ENCODE data around the gene FKBP5. TPM values are rescaled to one million over a fixed set of nuclear protein-coding genes. Genes with fewer than 3 reads are reported as not detected.

FKBP5 gene
- total and polyA plus RNA-seq, 2 of the 4 experiments (the other 2 are of a cell fraction): 6.8 to 7.0 TPM

GRCh38 chr6:35737413-35738211 is 48.9 kb upstream of the FKBP5 start:
- Histone ChIP-seq H4K8ac (ENCODE audit: low read depth in 2 of 2, low read length in 2 of 2) (no peak overlapping the region), H3K36me3 (ENCODE audit: control insufficient read depth, insufficient read depth, low read length) (no peaks in the 10 kb centered on the region), H2AK9ac (replicated peaks; ENCODE audit: low read depth, low read length, poor library complexity) (no peak overlapping the region), H3K9ac (ENCODE audit: low read depth, low read length) (no peak overlapping the region), H3K4me3 (ENCODE audit: insufficient read depth, low read depth, low read length) (no peak overlapping the region), H3K27me3 (ENCODE audit: control insufficient read depth, insufficient read depth, low read length) (peaks cover 1% of the 10 kb centered on the region; the same call in 1 of the 2 replicates), H3K79me1 (ENCODE audit: low read depth in 1 of 2, low read length in 2 of 2) (no peaks in the 10 kb centered on the region), H4K20me1 (ENCODE audit: insufficient read depth, low read length) (no peaks in the 10 kb centered on the region), H2BK20ac (ENCODE audit: low read depth, low read length) (no peak overlapping the region), H3K27ac (ENCODE audit: insufficient read depth, low read length) (no peak overlapping the region), H3K9me1 (ENCODE audit: insufficient read depth, low read length) (peaks cover 2% of the 10 kb centered on the region; the same call in 1 of the 2 replicates), H3K23ac (ENCODE audit: low read depth, low read length) (no peak overlapping the region), H2BK120ac (ENCODE audit: low read depth, low read length) (no peak overlapping the region), H4K5ac (ENCODE audit: low read depth, low read length) (no peak overlapping the region), H2AK5ac (ENCODE audit: low read depth, low read length) (no peak overlapping the region; the same call in 1 of the 2 replicates), H3K18ac (ENCODE audit: low read depth, low read length) (no peak overlapping the region), H4K91ac (ENCODE audit: insufficient read depth, low read depth, low read length) (no peak overlapping the region), H3K4me2 (ENCODE audit: low read depth, low read length) (no peak overlapping the region), H2BK15ac (ENCODE audit: low read depth, low read length) (no peak overlapping the region), H3K9me3 (ENCODE audit: control insufficient read depth, insufficient read depth, low read length) (no peaks in the 10 kb centered on the region), H2AFZ (replicated peaks; ENCODE audit: low read length, poor library complexity) (peak overlapping the region; percentile 61), H2BK5ac (ENCODE audit: low read depth, low read length, poor library complexity, severe bottlenecking) (no peak overlapping the region), H3K4ac (ENCODE audit: low read depth, low read length) (no peak overlapping the region), H3K4me1 (ENCODE audit: control insufficient read depth, insufficient read depth, low read length) (no peaks in the 10 kb centered on the region), H3K56ac (ENCODE audit: extremely low read depth, insufficient read depth, low read length) (no peak overlapping the region), H3K14ac (replicated peaks; ENCODE audit: low read depth, low read length) (no peak overlapping the region)
- POLR2A ChIA-PET (ENCODE audit: unreplicated experiment): no interaction called here
- intact Hi-C loops (cut with micrococcal nuclease): loop anchor here (1.0 to 2.0 kb wide), 4 partner anchors 53 to 358 kb away; no protein-coding TSS in a partner anchor
- TF ChIP-seq BHLHE40 (IDR thresholded peaks at IDR 0.05; ENCODE audit: low read depth, low read length) (no peak), ELK1 (IDR thresholded peaks at IDR 0.05; ENCODE audit: borderline replicate concordance, low read depth, low read length) (no peak), CEBPB (IDR thresholded peaks at IDR 0.05; ENCODE audit: low read depth, low read length) (peak; percentile 98), POLR2A (IDR thresholded peaks at IDR 0.05; ENCODE audit: low read depth, low read length) (no peak), NFE2L2 (IDR thresholded peaks at IDR 0.05; ENCODE audit: low read depth, low read length) (no peak), CHD1 (IDR thresholded peaks at IDR 0.05; ENCODE audit: low read depth, low read length) (no peak), SMC3 (IDR thresholded peaks at IDR 0.05; ENCODE audit: low read depth, low read length) (peak; percentile 94), MXI1 (IDR thresholded peaks at IDR 0.05; ENCODE audit: borderline replicate concordance, low read depth, low read length) (no peak), MAZ (IDR thresholded peaks at IDR 0.05; ENCODE audit: borderline replicate concordance, low read depth, low read length) (no peak), RAD21 (IDR thresholded peaks at IDR 0.05; ENCODE audit: low read length) (peak; percentile 93), CTCF (conservative IDR thresholded peaks at IDR 0.05; ENCODE audit: low read depth, low read length) (peak; percentile 91), RFX5 (IDR thresholded peaks at IDR 0.05; ENCODE audit: low read depth, low read length) (no peak), FOS (IDR thresholded peaks at IDR 0.05; ENCODE audit: low read depth, low read length) (no peak), RCOR1 (IDR thresholded peaks at IDR 0.05; ENCODE audit: insufficient replicate concordance, low read length) (no peak), MAFK (IDR thresholded peaks at IDR 0.05; ENCODE audit: low read depth, low read length) (no peak)
- dilution Hi-C loops (cut with HindIII; ENCODE audit: low sequenced_read_pairs, unreplicated experiment): no loop called here
- CTCF ChIA-PET: interaction anchor here (0.5 to 2.1 kb wide), 11 partner anchors 27 to 220 kb away, joined by 3 to 12 read pairs (median 5); no protein-coding TSS in a partner anchor
- DNase-seq (peak; percentile 87), ATAC-seq (ENCODE audit: low read depth) (peak; percentile 87)
- in situ Hi-C loops (cut with MboI; ENCODE audit: low sequenced_read_pairs): loop anchor here (5.0 to 25.0 kb wide), 3 partner anchors 155 to 425 kb away; no protein-coding TSS in a partner anchor
- 30% methylated on average over 2 of the region's 16 CpGs; no CpG with 5 or more reads in 1 of the 2 experiments for WGBS, 2 experiments (ENCODE audit: extremely low coverage in 2 of 2, insufficient read length in 1 of 2)
- no TSS peak for BruUV-seq (replicated peaks)
